ENCODE measurements around the gene SHROOM2.

The SHROOM2 gene

GRCh38 chrX:9952300-9952699, 166.1 kb downstream of the SHROOM2 start:
- no peak for DNase-seq

- DNase-seq, result no peak
These were observed 167.2 kb downstream of the SHROOM2 start for GRCh38 chrX:9953396-9953795.

GRCh38 chrX:9955506-9955905, 169.3 kb downstream of the SHROOM2 start:
- DNase-seq, result no peak

GRCh38 chrX:9957743-9958142, 171.5 kb downstream of the SHROOM2 start:
- no peak for DNase-seq

- DNase-seq, result no peak
These were observed 172.0 kb downstream of the SHROOM2 start for GRCh38 chrX:9958183-9958582.

GRCh38 chrX:9961750-9962149, 175.5 kb downstream of the SHROOM2 start:
- no peak for DNase-seq

GRCh38 chrX:9966775-9967408, 180.7 kb downstream of the SHROOM2 start, which contains the start of gene CLDN34:
Gene CLDN34 (plus strand): TSS chrX:9967358. CDS start chrX:9967358, 0 bp downstream.
- no peak for DNase-seq

GRCh38 chrX:9977635-9978034, 191.4 kb downstream of the SHROOM2 start:
- DNase-seq, result no peak

- DNase-seq, result no peak
These were observed 194.2 kb downstream of the SHROOM2 start for GRCh38 chrX:9980401-9980800.

- no peak for DNase-seq
These were observed 194.7 kb downstream of the SHROOM2 start for GRCh38 chrX:9980927-9981326.

- DNase-seq, result no peak
These were observed 197.2 kb downstream of the SHROOM2 start for GRCh38 chrX:9983441-9983840.

GRCh38 chrX:9983846-9984245, 197.6 kb downstream of the SHROOM2 start:
- DNase-seq, result no peak

GRCh38 chrX:9988762-9989161, 202.5 kb downstream of the SHROOM2 start:
- DNase-seq, result no peak

- DNase-seq, result no peak
These were observed 205.8 kb downstream of the SHROOM2 start for GRCh38 chrX:9992061-9992460.

- no peak for DNase-seq
These were observed 206.5 kb downstream of the SHROOM2 start for GRCh38 chrX:9992724-9993123.

- DNase-seq, result peak; percentile 73 to 74
These were observed 209.7 kb downstream of the SHROOM2 start for GRCh38 chrX:9995855-9996339.

GRCh38 chrX:9997041-9997440, 210.8 kb downstream of the SHROOM2 start:
- no peak for DNase-seq

GRCh38 chrX:9997524-9997923, 211.3 kb downstream of the SHROOM2 start:
- peak; percentile 23 to 34 for DNase-seq
